Left ventricle myocardium inferior (tissue), 1 donor: ENCODE data around the gene EVL. TPM values are rescaled to one million over a fixed set of nuclear protein-coding genes. Genes with fewer than 3 reads are reported as not detected.

Experiments used
- DNase-seq: peaks from one replicate; pipeline ENCODE4 v3.0.0-alpha.2; 2020
- H3K27ac ChIP-seq: fragments of 200-600 bp; replicated peaks from 2 replicates; pipeline ENCODE4 v1.8.0; 2021
- H3K27me3 ChIP-seq: fragments of 200-600 bp; 2 replicates; pipeline ENCODE4 v1.8.0; 2021; ENCODE audit warnings: low read depth
- H3K36me3 ChIP-seq: fragments of 200-600 bp; 2 replicates; pipeline ENCODE4 v1.8.0; 2021
- H3K4me1 ChIP-seq: fragments of 200-600 bp; 2 replicates; pipeline ENCODE4 v1.8.0; 2021
- H3K4me3 ChIP-seq: fragments of 200-600 bp; 2 replicates; pipeline ENCODE4 v1.8.0; 2021; ENCODE audit warnings: mild to moderate bottlenecking, moderate library complexity
- H3K9me3 ChIP-seq: fragments of 200-600 bp; replicated peaks from 2 replicates; pipeline ENCODE4 v1.8.0; 2021
- CTCF ChIP-seq: fragments of 200-600 bp; IDR thresholded peaks from 2 replicates; pipeline ENCODE4 v1.8.0; 2021; ENCODE audit warnings: antibody characterized with exemption, mild to moderate bottlenecking, borderline replicate concordance
- intact Hi-C: fragments of 100-400 bp; cut with micrococcal nuclease; formaldehyde crosslinking; loops from one replicate; pipeline ENCODE4 v1.11.0; 2022
- total RNA-seq: library from RNA; stranded (reverse); fragmentation: NEBNext Ultra II Directional; extraction: Animal tissue kit (Norgen Biotek cat#: 25700); gene quantifications from one replicate; pipeline ENCODE4 v1.2.1, GENCODE V29; 2021
- donor health status: DM: no; HTN: yes; CAD: no; lungs with severe emphysema.

Gene EVL
- total RNA-seq, 1 donor from 2014 or later: 39.7 TPM

- intact Hi-C loops: no loop called here
- Histone ChIP-seq H3K27me3 (peaks cover 74% of the 10 kb centered on the region), H3K4me3 (no peak overlapping the region), H3K4me1 (peaks cover 19% of the 10 kb centered on the region), H3K9me3 (no peaks in the 10 kb centered on the region), H3K36me3 (no peaks in the 10 kb centered on the region), H3K27ac (no peak overlapping the region)
- DNase-seq: no peak
- TF ChIP-seq CTCF: no peak
Observed at GRCh38 chr14:100160534-100160916, 95.3 kb downstream of the EVL start.

DNA sequence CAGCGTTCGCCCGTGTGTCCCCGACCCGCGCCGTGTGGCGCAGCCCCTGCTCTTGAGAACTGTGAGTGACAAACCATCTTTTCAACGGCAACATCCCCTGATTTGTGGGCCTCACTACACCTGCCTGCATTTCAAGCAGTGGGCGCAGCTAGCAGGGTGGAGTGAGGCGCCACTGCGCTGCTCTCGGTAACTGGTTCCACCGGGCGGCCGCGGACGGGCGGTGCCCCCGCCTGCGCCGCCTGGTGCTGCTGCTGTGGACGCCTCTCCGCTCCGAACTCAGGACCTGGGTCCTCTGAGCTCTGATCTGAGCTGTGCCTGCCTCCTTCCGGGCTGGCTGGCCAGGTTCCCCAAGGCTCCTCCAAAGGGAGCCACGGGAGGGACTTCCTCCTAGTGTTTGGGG lies 100.2 kb downstream of the EVL start:
- Histone ChIP-seq H3K27me3 (peaks cover 46% of the 10 kb centered on the region), H3K4me3 (peak overlapping the region; percentile 23), H3K9me3 (no peaks in the 10 kb centered on the region), H3K27ac (no peak overlapping the region), H3K36me3 (no peaks in the 10 kb centered on the region), H3K4me1 (peaks cover 13% of the 10 kb centered on the region)
- DNase-seq: no peak
- intact Hi-C loops: no loop called here
- peak; percentile 25 for TF ChIP-seq CTCF

GRCh38 chr14:100165831-100166440 lies 100.7 kb downstream of the EVL start:
- TF ChIP-seq CTCF: no peak
- Histone ChIP-seq H3K36me3 (no peaks in the 10 kb centered on the region), H3K4me1 (peaks cover 13% of the 10 kb centered on the region), H3K27ac (no peak overlapping the region), H3K4me3 (peak overlapping the region; percentile 49), H3K27me3 (peaks cover 43% of the 10 kb centered on the region), H3K9me3 (no peaks in the 10 kb centered on the region)
- intact Hi-C loops: no loop called here
- DNase-seq: no peak

GRCh38 chr14:100168506-100168905 lies 103.3 kb downstream of the EVL start:
- TF ChIP-seq CTCF: no peak
- H3K27me3 ChIP-seq: peaks cover 41% of the 10 kb centered on the region
- H3K4me3 ChIP-seq: no peak overlapping the region
- no peak overlapping the region for H3K27ac ChIP-seq
- H3K9me3 ChIP-seq: no peaks in the 10 kb centered on the region
- peaks cover 13% of the 10 kb centered on the region for H3K4me1 ChIP-seq
- DNase-seq: no peak
- no peaks in the 10 kb centered on the region for H3K36me3 ChIP-seq
- intact Hi-C loops: no loop called here

DNA sequence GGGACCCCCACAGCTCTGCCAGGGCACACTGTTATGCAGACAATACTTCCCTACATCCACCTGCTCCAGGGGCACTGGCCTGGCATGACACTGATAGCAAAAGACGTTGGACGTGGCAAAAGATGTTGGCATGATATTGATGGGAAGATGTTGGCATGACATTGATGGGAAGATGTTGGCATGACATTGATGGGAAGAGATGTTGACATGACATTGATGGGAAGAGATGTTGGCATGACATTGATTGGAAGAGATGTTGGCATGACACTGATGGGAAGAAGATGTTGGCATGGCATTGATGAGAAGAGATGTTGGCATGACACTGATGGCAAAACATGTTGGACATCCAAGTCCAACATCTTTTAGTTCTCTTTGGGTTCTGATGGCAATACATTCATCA lies 105.7 kb downstream of the EVL start:
- Histone ChIP-seq H3K36me3 (no peaks in the 10 kb centered on the region), H3K27me3 (peaks cover 38% of the 10 kb centered on the region), H3K9me3 (no peaks in the 10 kb centered on the region), H3K4me1 (peaks cover 8% of the 10 kb centered on the region), H3K4me3 (no peak overlapping the region), H3K27ac (no peak overlapping the region)
- intact Hi-C loops: no loop called here
- no peak for DNase-seq
- no peak for TF ChIP-seq CTCF

DNA sequence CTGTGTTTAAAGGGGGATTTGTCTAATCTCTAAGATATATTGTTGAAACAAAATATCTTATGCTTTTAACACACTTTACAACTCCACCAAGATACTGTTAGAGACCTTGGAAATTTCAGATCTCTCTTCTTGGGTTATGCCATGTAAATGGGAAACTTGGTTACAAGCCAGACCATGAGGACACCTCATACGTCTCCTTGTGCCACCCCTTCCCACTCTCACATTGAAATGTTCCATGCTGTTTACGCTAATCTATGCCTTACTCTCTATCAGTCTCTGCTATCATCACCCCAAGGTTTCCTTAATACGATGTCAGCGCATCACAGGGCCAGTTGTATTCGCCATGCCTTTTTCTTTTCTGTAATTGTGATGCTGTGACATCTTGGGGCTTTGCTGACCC lies 107.6 kb downstream of the EVL start:
- Histone ChIP-seq H3K9me3 (no peaks in the 10 kb centered on the region), H3K27me3 (peaks cover 31% of the 10 kb centered on the region), H3K27ac (no peak overlapping the region), H3K4me3 (no peak overlapping the region), H3K4me1 (no peaks in the 10 kb centered on the region), H3K36me3 (no peaks in the 10 kb centered on the region)
- no peak for TF ChIP-seq CTCF
- DNase-seq: no peak
- intact Hi-C loops: no loop called here
